ENCODE results near the gene CACNA1B.
"Not testable (repeated sequence)": the region's sequence is repeated elsewhere in the genome, so short reads cannot be mapped to it uniquely, and the experiment has no call there.

The CACNA1B gene

GRCh38 chr9:137988701-137989100, 111.1 kb downstream of the CACNA1B start:
- no peak for DNase-seq

GRCh38 chr9:137989156-137989555, 111.6 kb downstream of the CACNA1B start:
- no peak for DNase-seq

- no peak for DNase-seq
These were observed 112.6 kb downstream of the CACNA1B start for GRCh38 chr9:137989999-137990715.

GRCh38 chr9:138003485-138004190, 126.1 kb downstream of the CACNA1B start:
- DNase-seq: no peak

DNA sequence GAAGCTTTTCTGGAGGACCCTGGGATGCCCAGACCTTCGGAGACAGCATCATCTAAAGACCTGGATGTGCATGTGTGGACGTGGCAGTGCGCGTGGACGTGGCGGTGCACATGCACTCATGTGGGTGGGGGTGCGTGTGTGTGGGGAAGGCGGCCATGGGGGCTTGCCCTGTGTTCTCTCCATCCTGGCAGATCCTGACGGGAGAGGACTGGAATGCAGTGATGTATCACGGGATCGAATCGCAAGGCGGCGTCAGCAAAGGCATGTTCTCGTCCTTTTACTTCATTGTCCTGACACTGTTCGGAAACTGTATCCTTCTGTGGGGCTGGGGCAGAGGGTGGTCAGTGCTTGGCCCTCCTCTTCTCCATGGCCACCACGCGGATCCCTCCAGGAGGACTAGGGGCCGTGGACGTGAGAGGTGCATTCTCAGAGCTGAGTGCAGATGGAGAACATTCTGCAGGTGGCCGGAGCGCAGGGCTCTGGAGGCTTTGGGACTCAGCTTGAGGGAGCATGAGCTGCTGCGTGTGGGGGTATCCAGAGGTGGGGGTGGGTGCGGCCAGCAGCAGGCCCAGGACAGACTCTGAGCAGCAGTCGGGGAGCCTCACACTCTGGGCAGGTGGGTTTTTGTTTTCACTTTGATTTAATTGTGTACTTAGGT, 129.1 kb downstream of the CACNA1B start:
- DNase-seq: no peak

DNA sequence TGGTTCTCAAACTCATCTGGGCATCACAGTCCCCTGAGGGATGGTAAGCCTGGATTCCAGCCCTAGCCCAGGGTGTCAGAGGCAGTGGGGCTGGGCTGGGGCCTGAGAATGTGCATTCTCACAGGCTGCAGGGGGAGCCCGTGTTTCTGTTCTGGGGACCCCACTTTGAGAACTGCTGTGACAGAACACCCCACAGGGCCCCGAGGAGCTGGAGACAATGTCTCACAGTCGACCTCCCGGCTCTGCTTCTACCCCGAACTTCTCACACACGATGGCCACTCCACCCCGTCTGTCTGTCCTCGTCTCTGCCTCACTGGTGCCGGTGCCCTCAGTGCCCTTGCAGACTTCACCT, 130.0 kb downstream of the CACNA1B start:
- DNase-seq: no peak

- DNase-seq: no peak
These were observed 130.6 kb downstream of the CACNA1B start for GRCh38 chr9:138007918-138008841.

DNA sequence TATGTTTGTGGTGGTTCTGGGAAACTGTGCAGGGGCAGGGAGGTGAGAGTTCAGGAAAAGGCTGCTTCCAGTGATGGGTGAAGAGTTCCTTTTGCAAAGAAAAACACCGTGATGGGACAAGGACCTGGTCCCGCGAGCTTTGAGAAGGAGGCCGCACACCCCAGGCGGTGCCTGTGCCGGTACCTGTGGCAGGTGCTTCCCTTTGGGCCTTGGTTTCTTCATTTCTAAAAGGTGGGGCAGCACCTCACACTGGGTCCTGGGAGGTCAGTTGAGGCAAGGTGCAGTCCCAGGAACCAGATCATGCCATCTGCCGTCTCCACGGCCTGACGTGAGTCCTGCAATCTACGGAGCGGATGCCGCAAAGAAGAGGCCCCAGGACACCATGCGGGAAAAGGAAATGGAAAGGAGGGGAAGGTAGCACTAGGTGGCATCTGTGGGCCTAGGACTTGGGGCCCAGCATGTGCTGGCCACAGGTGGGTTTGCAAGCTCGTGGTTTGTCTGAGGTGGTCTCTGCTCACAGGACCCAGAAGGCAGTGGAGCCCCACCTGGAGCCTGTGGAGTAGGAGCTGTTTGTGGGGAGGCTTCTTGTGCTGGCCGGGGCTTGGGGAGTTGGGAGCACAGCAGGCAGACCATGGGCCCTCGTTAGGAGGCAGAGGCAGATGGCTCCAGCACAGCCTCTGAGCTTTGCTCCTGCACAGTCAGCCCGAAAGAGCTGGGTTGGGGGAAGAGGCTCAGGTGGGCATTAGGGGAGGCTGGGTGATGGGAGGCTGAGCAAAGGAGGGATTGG, 131.6 kb downstream of the CACNA1B start:
- no peak for DNase-seq

GRCh38 chr9:138009803-138010690, 132.5 kb downstream of the CACNA1B start:
- DNase-seq: peak; percentile 83

DNA sequence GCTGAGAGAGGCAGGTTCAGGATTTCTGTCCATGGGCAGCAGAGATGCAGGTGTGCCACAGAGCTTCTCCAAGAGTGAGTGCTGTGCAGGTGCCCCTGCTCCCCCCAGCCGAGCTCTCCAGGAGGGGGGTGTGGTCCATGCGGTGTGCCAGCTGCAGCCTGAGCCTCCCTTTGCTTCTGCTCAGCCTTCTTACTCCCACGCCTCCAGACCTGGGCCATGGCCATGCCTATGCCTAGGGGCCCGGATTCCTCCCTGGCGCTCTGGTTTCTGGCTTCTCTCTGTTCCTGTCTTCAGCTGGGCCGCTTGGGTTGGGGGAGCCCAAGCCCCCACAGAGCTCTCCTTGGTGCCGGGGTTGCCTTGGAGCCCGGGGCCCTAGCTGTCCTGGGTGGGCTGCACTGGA, 133.3 kb downstream of the CACNA1B start:
- no peak for DNase-seq

GRCh38 chr9:138011951-138012500, 134.4 kb downstream of the CACNA1B start:
- no peak for DNase-seq

GRCh38 chr9:138013273-138013672, 135.7 kb downstream of the CACNA1B start:
- no peak for DNase-seq

DNA sequence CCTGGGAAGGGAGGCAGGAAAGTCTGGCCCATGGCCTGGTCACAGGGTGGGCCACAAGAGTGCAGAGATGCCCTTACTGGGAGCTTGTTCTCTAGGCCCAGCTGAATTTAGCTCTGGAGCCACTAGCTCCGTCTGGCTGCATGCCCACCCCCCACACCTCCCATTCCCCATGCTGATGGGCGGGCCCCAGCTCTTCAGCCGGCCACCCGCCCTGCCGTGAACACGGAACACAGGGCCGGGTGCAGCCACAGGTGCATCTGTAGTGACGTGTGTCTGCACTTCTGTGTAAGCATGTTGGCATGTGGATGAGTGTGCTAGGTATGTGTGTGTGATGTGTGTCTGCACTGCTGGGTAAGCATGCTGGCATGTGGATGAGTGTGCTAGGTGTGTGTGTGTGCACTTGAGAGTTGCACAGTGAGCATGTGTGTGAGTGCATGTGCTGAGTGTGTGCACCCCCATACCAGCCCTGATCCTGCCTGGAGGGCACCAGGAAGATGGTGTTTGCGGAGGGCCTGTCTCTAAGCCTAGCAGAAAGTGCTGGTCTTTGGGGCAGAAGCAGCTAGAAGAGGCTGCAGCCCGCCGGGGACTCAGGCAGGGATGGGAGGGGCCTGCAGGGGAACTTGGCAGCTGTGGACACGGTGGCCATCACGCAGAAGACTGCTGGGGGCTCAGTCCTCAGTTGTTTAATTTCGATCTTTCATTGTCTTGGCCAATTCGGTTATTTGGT, 136.4 kb downstream of the CACNA1B start:
- no peak for DNase-seq

DNA sequence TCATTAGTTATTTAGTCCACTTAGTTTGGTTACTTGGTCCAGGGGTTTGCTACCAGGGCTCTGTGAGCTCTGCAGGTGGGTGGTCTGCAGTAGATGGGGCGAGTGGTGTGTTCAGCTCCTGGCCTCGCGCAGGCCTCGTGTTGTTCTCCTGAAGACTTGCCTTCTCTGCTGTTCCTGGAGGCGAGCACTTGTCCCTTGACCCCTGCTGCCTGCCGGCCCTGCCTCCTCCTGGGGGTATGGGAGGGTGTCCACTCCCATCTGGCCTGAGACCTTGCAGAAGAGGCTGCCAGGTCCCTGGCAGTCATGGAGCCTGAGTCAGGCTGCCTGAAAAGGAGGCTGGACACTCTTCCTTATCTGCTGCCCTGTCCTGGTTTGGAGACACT, 137.0 kb downstream of the CACNA1B start:
- DNase-seq: no peak

DNA sequence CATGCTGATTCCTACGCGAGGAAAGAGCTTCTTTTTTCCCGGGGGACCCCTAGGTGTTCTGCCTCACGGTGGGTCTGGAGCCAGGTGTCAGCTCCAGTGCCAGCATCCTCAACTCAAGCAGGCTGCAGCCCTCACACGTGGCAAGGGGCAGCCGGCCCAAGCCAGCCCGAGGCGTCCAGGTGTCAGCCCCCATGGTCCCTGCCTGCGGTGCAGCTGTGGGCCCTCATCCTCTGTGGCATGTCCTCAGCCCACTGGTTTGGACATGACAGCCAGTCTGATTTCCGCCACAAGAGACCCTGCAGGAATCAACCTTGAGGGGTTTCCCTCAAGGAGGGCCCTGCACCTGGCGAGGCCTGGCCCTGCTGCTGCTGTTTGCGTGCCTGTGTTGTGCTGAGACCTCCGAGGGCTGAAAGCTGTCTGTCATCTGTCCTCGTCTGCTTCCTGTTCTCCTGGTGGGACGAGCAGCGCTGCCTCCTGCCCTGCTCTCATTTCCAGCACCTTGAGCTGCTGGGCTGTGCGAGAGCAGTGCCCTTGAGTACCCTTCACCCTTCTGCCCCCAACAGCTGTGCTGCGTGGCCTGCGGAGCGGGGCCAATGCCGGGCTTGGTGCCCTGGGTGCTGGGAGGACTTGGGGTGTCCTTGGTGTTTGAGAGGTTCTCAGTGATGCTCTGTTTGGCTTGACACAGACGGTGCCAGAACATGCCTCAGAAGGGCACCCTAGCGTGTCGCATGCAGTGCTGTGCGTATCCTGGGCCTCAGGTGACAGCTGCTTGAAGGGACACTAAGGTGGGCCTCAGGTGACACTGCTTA, 137.6 kb downstream of the CACNA1B start:
- no peak for DNase-seq

- no peak for DNase-seq
These were observed 139.0 kb downstream of the CACNA1B start for GRCh38 chr9:138016406-138017187.

- no peak for DNase-seq
These were observed 139.6 kb downstream of the CACNA1B start for GRCh38 chr9:138017200-138017599.

- DNase-seq: not testable (repeated sequence)
These were observed 141.9 kb downstream of the CACNA1B start for GRCh38 chr9:138019514-138019913.
